GM11168 (cell line): ENCODE results near the gene ELMO1.

Experiments used
- in situ Hi-C: fragments of 300-500 bp; cut with MboI; formaldehyde crosslinking; loops from one replicate; pipeline ENCODE4 v1.12.0; 2022; ENCODE audit warnings: low sequenced_read_pairs; ENCODE audit not compliant: unreplicated experiment

ELMO1 gene

GRCh38 chr7:37119296-37119860, 329.3 kb downstream of the ELMO1 start:
- in situ Hi-C loops: no loop called here

GRCh38 chr7:37118004-37118403, 330.7 kb downstream of the ELMO1 start:
- in situ Hi-C loops: no loop called here

- in situ Hi-C loops: no loop called here
Observed at GRCh38 chr7:37117292-37117691, 331.4 kb downstream of the ELMO1 start.

- in situ Hi-C loops: no loop called here
Observed at GRCh38 chr7:37116093-37116701, 332.5 kb downstream of the ELMO1 start.

GRCh38 chr7:37113661-37114355, 334.9 kb downstream of the ELMO1 start:
- in situ Hi-C loops: no loop called here

GRCh38 chr7:37112876-37113275, 335.8 kb downstream of the ELMO1 start:
- in situ Hi-C loops: no loop called here

- in situ Hi-C loops: no loop called here
Observed at GRCh38 chr7:37112218-37112617, 336.4 kb downstream of the ELMO1 start.

GRCh38 chr7:37111459-37111858, 337.2 kb downstream of the ELMO1 start:
- in situ Hi-C loops: no loop called here

GRCh38 chr7:37110660-37111424, 337.8 kb downstream of the ELMO1 start:
- in situ Hi-C loops: no loop called here

- in situ Hi-C loops: no loop called here
Observed at GRCh38 chr7:37109843-37110242, 338.8 kb downstream of the ELMO1 start.

- in situ Hi-C loops: no loop called here
Observed at GRCh38 chr7:37109016-37109683, 339.5 kb downstream of the ELMO1 start.

GRCh38 chr7:37108615-37109014, 340.0 kb downstream of the ELMO1 start:
- in situ Hi-C loops: no loop called here

- in situ Hi-C loops: no loop called here
Observed at GRCh38 chr7:37107047-37107750, 341.5 kb downstream of the ELMO1 start.

GRCh38 chr7:37105762-37106161, 342.9 kb downstream of the ELMO1 start:
- in situ Hi-C loops: no loop called here

GRCh38 chr7:37104822-37105518, 343.7 kb downstream of the ELMO1 start:
- in situ Hi-C loops: no loop called here

GRCh38 chr7:37102518-37103137, 346.0 kb downstream of the ELMO1 start:
- in situ Hi-C loops: no loop called here

- in situ Hi-C loops: no loop called here
Observed at GRCh38 chr7:37100735-37101331, 347.8 kb downstream of the ELMO1 start.

- in situ Hi-C loops: no loop called here
Observed at GRCh38 chr7:37098762-37099161, 349.9 kb downstream of the ELMO1 start.
